Measurements from ENCODE around the gene GLYATL2.

The GLYATL2 gene

GRCh38 chr11:58844361-58845005 lies at the start of gene GLYATL2:
TSS of gene GLYATL2 (minus strand) at chr11:58844704. CDS start at chr11:58839612, 5,092 bp downstream.
- no peak for DNase-seq

- no peak for DNase-seq
Observed at GRCh38 chr11:58893899-58894298, 49.4 kb upstream of the GLYATL2 start.

- DNase-seq, result no peak
Observed at GRCh38 chr11:58888579-58888978, 44.1 kb upstream of the GLYATL2 start.

- no peak for DNase-seq
Observed at GRCh38 chr11:58887452-58887851, 42.9 kb upstream of the GLYATL2 start.

GRCh38 chr11:58880625-58881024 lies 36.1 kb upstream of the GLYATL2 start:
- no peak for DNase-seq

GRCh38 chr11:58880166-58880565 lies 35.7 kb upstream of the GLYATL2 start:
- no peak for DNase-seq

GRCh38 chr11:58867556-58867955 lies 23.1 kb upstream of the GLYATL2 start:
- DNase-seq, result no peak

GRCh38 chr11:58866788-58867187 lies 22.3 kb upstream of the GLYATL2 start:
- no peak for DNase-seq

GRCh38 chr11:58864335-58864734 lies 19.8 kb upstream of the GLYATL2 start:
- DNase-seq, result no peak

GRCh38 chr11:58863697-58864096 lies 19.2 kb upstream of the GLYATL2 start:
- no peak for DNase-seq

GRCh38 chr11:58861533-58861932 lies 17.0 kb upstream of the GLYATL2 start:
- no peak for DNase-seq

- no peak for DNase-seq
Observed at GRCh38 chr11:58856806-58857205, 12.3 kb upstream of the GLYATL2 start.

GRCh38 chr11:58845386-58845785 lies 882 bp upstream of the GLYATL2 start:
- DNase-seq, result no peak

GRCh38 chr11:58837707-58838388 lies 6.7 kb downstream of the GLYATL2 start:
- no peak for DNase-seq

GRCh38 chr11:58832056-58832645 lies 12.4 kb downstream of the GLYATL2 start:
- no peak for DNase-seq

GRCh38 chr11:58830673-58831301 lies 13.7 kb downstream of the GLYATL2 start:
- DNase-seq, result no peak

GRCh38 chr11:58829786-58830185 lies 14.7 kb downstream of the GLYATL2 start:
- DNase-seq, result no peak

- DNase-seq, result no peak
Observed at GRCh38 chr11:58813693-58814092, 30.8 kb downstream of the GLYATL2 start.

GRCh38 chr11:58811499-58811898 lies 33.0 kb downstream of the GLYATL2 start:
- DNase-seq, result no peak

GRCh38 chr11:58807343-58807742 lies 37.2 kb downstream of the GLYATL2 start:
- DNase-seq, result no peak

GRCh38 chr11:58805065-58805464 lies 39.4 kb downstream of the GLYATL2 start:
- DNase-seq, result no peak

GRCh38 chr11:58801974-58802545 lies 42.4 kb downstream of the GLYATL2 start:
- no peak for DNase-seq

GRCh38 chr11:58801302-58801701 lies 43.2 kb downstream of the GLYATL2 start:
- no peak for DNase-seq

GRCh38 chr11:58796333-58796732 lies 48.2 kb downstream of the GLYATL2 start:
- DNase-seq, result no peak
